SK-N-SH (cell line): Measurements from ENCODE around the gene TMEM97. TPM values are rescaled to one million over a fixed set of nuclear protein-coding genes. Genes with fewer than 3 reads are reported as not detected.

Experiments
- CTCF ChIA-PET: fragments of 300-600, 350-600 bp; formaldehyde crosslinking; extraction: SDS; loops from one replicate; lab custom pipeline; 2021; lab: Yijun Ruan, JAX
- POLR2A ChIA-PET: fragments of 350-600 bp; sonication (Branson Sonifier 250); formaldehyde crosslinking; extraction: SDS; loops from one replicate; lab custom pipeline; 2020; ENCODE audit warnings: antibody characterized with exemption, inconsistent platforms; lab: Yijun Ruan, JAX
- DNase-seq: peaks from one replicate; pipeline ENCODE4 v3.0.0; 2012
- H2AFZ ChIP-seq: fragments of 200-600 bp; sonication (generic); 2 replicates; pipeline ENCODE4 v1.8.1; 2016; ENCODE audit warnings: antibody characterized with exemption, mild to moderate bottlenecking, low read depth
- H3F3A ChIP-seq: fragments of 200-600 bp; sonication (generic); replicated peaks from 2 replicates; pipeline ENCODE3; 2016; ENCODE audit warnings: antibody characterized with exemption, mild to moderate bottlenecking; ENCODE audit not compliant: insufficient read depth
- H3K27ac ChIP-seq, 2 experiments: fragments of 200-500 bp in 1 of 2; fragments of 200-600 bp in 1 of 2; sonication (Bioruptor generic) in 1 of 2; sonication (generic), shearing (Covaris generic) in 1 of 2; 2 replicates each; pipeline versions ENCODE4 v1.5.1 to v1.6.1; 2014 to 2016; ENCODE audit warnings: low read depth in 2 of 2, inconsistent platforms in 1 of 2, low read length in 1 of 2, mild to moderate bottlenecking in 1 of 2, mixed read lengths in 1 of 2
- H3K27me3 ChIP-seq: fragments of 200-600 bp; sonication (generic), shearing (Covaris generic); 2 replicates; pipeline ENCODE4 v1.6.1; 2016; ENCODE audit warnings: mixed run types; ENCODE audit not compliant: insufficient read depth
- H3K36me3 ChIP-seq, 2 experiments: fragments of 200-500 bp in 1 of 2; fragments of 200-600 bp in 1 of 2; sonication (Bioruptor generic) in 1 of 2; sonication (generic) in 1 of 2; replicated peaks in 1 of 2; 2 replicates each; pipeline versions ENCODE3 to v1.5.1; 2014 to 2016; ENCODE audit warnings: low read length in 1 of 2, mild to moderate bottlenecking in 1 of 2; ENCODE audit not compliant: insufficient read depth in 2 of 2, control insufficient read depth in 1 of 2
- H3K4me1 ChIP-seq, 2 experiments: fragments of 200-500 bp in 1 of 2; fragments of 200-600 bp in 1 of 2; sonication (Bioruptor generic) in 1 of 2; sonication (generic), shearing (Covaris generic) in 1 of 2; 2 replicates each; pipeline versions ENCODE4 v1.5.1 to v1.6.1; 2014 to 2016; ENCODE audit warnings: low read depth in 1 of 2, low read length in 1 of 2, mixed run types in 1 of 2; ENCODE audit not compliant: insufficient read depth in 2 of 2, control insufficient read depth in 1 of 2
- H3K4me2 ChIP-seq: fragments of 200-600 bp; sonication (generic), shearing (Covaris generic); 2 replicates; pipeline ENCODE4 v1.6.1; 2017; ENCODE audit warnings: mixed run types
- H3K4me3 ChIP-seq, 2 experiments: fragments of 200-500 bp in 1 of 2; fragments of 200-600 bp in 1 of 2; sonication (Bioruptor generic) in 1 of 2; sonication (generic), shearing (Covaris generic) in 1 of 2; 2 replicates each; pipeline versions ENCODE4 v1.5.1 to v1.8.1; 2014 to 2016; ENCODE audit warnings: low read depth in 2 of 2, inconsistent platforms in 1 of 2, low read length in 1 of 2, mild to moderate bottlenecking in 1 of 2, mixed read lengths in 1 of 2, moderate library complexity in 1 of 2
- H3K79me2 ChIP-seq: fragments of 200-600 bp; sonication (generic); 2 replicates; pipeline ENCODE4 v1.8.1; 2017; ENCODE audit warnings: mild to moderate bottlenecking; ENCODE audit not compliant: insufficient read depth
- H3K9ac ChIP-seq: fragments of 200-600 bp; sonication (generic); 2 replicates; pipeline ENCODE4 v1.6.1; 2017; ENCODE audit warnings: mixed run types
- H3K9me2 ChIP-seq: fragments of 200-600 bp; sonication (generic); 2 replicates; pipeline ENCODE4 v1.6.1; 2017; ENCODE audit warnings: mixed run types
- H3K9me3 ChIP-seq: fragments of 200-600 bp; sonication (generic); 2 replicates; pipeline ENCODE4 v1.6.1; 2017; ENCODE audit warnings: mixed run types, mild to moderate bottlenecking, moderate library complexity
- H4K20me1 ChIP-seq: fragments of 200-600 bp; sonication (generic); 2 replicates; pipeline ENCODE4 v1.6.1; 2017; ENCODE audit warnings: mild to moderate bottlenecking, mixed run types; ENCODE audit not compliant: insufficient read depth
- CHD2 ChIP-seq: fragments of 150-350 bp; IDR thresholded peaks from 2 replicates; pipeline ENCODE4 v1.6.1; 2018; ENCODE audit warnings: low read length; ENCODE audit not compliant: partially characterized antibody
- CTCF ChIP-seq: fragments of 200-600 bp; sonication (generic); IDR thresholded peaks from 2 replicates; pipeline ENCODE4 v1.6.1; 2017; ENCODE audit warnings: antibody characterized with exemption, mild to moderate bottlenecking, moderate library complexity
- ELF1 ChIP-seq: IDR thresholded peaks from 2 replicates; pipeline ENCODE4 v1.4.0; 2012
- EZH2phosphoT487 ChIP-seq: fragments of 200-600 bp; sonication (generic); IDR thresholded peaks from 2 replicates; pipeline ENCODE4 v1.6.1; 2017; ENCODE audit warnings: low read depth, mixed run types, mild to moderate bottlenecking, antibody characterized with exemption, moderate library complexity, borderline replicate concordance
- FOXJ3 ChIP-seq: sonication (generic); formaldehyde crosslinking; IDR thresholded peaks from 2 replicates; pipeline ENCODE4 v1.5.1; 2020; ENCODE audit warnings: mild to moderate bottlenecking, missing genetic modification reagents
- FOXM1 ChIP-seq: IDR thresholded peaks from 2 replicates; pipeline ENCODE4 v1.4.0; 2012; ENCODE audit warnings: low read depth, mild to moderate bottlenecking
- GABPA ChIP-seq: IDR thresholded peaks from 2 replicates; pipeline ENCODE4 v1.4.0; 2012; ENCODE audit warnings: low read depth, mild to moderate bottlenecking
- GATA2 ChIP-seq: sonication (generic); formaldehyde crosslinking; IDR thresholded peaks from 2 replicates; pipeline ENCODE4 v1.5.0; 2020; ENCODE audit warnings: mild to moderate bottlenecking, missing genetic modification reagents
- IRF3 ChIP-seq: fragments of 150-350 bp; IDR thresholded peaks from 2 replicates; pipeline ENCODE4 v1.6.1; 2016; ENCODE audit warnings: mild to moderate bottlenecking, low read depth, low read length
- MAX ChIP-seq: IDR thresholded peaks from 2 replicates; pipeline ENCODE4 v1.4.0; 2012; ENCODE audit warnings: low read depth
- MXI1 ChIP-seq: IDR thresholded peaks from 2 replicates; pipeline ENCODE4 v1.6.1; 2012; ENCODE audit warnings: mild to moderate bottlenecking, low read depth, low read length, improper control_type of control experiment
- NRF1 ChIP-seq: IDR thresholded peaks from 2 replicates; pipeline ENCODE4 v1.6.1; 2012; ENCODE audit warnings: low read depth, mild to moderate bottlenecking, low read length
- PBX3 ChIP-seq: IDR thresholded peaks from 2 replicates; pipeline ENCODE4; 2012
- POLR2AphosphoS5 ChIP-seq: IDR thresholded peaks from 2 replicates; pipeline ENCODE4 v1.6.1; 2012; ENCODE audit warnings: low read depth, low read length
- RCOR1 ChIP-seq: fragments of 150-350 bp; IDR thresholded peaks from 2 replicates; pipeline ENCODE4 v1.6.1; 2017; ENCODE audit warnings: antibody characterized with exemption, low read length
- RFX5 ChIP-seq: IDR thresholded peaks from 2 replicates; pipeline ENCODE4 v1.6.1; 2012; ENCODE audit warnings: mild to moderate bottlenecking, improper control_type of control experiment, low read length
- SIN3A ChIP-seq: IDR thresholded peaks from 2 replicates; pipeline ENCODE4 v1.6.1; 2012; ENCODE audit warnings: low read depth, mild to moderate bottlenecking, low read length, moderate library complexity, borderline replicate concordance
- TAF1 ChIP-seq: IDR thresholded peaks from 2 replicates; pipeline ENCODE4 v1.6.1; 2012; ENCODE audit warnings: low read depth, mild to moderate bottlenecking, low read length, moderate library complexity, borderline replicate concordance
- TCF12 ChIP-seq: IDR thresholded peaks from 2 replicates; pipeline ENCODE4 v1.4.0; 2012
- USF2 ChIP-seq: fragments of 150-350 bp; IDR thresholded peaks from 2 replicates; pipeline ENCODE4 v1.6.1; 2017; ENCODE audit warnings: antibody characterized with exemption, low read length, low read depth, borderline replicate concordance
- YY1 ChIP-seq: IDR thresholded peaks from 2 replicates; pipeline ENCODE4 v1.4.0; 2012; ENCODE audit warnings: low read depth, mild to moderate bottlenecking
- ZBTB33 ChIP-seq: IDR thresholded peaks from 2 replicates; pipeline ENCODE4 v1.4.0; 2012; ENCODE audit warnings: low read depth, borderline replicate concordance
- WGBS: methylation state at CpG from one replicate; pipeline ENCODE4 v1.1.6; 2017; ENCODE audit warnings: low lambda C conversion rate; 5-methylcytosine and 5-hydroxymethylcytosine counted together
- polyA plus RNA-seq, 3 experiments: library from polyadenylated mRNA; depleted of rRNA; stranded (reverse); fragments of >200 nt; gene quantifications; 2 replicates each; pipeline ENCODE4 v1.2.3, GENCODE V29; 2012

Gene TMEM97
- polyA plus RNA-seq, 1 of the 3 experiments (the other 2 are of a cell fraction): 8.6 TPM

GRCh38 chr17:28335201-28335958, 16.4 kb downstream of the TMEM97 start, which contains the start of the genes IFT20 and TNFAIP1:
IFT20 (minus strand) TSS chr17:28335472; CDS start chr17:28331985, 3,487 bp downstream.
TNFAIP1 (plus strand) TSS chr17:28335761; CDS start chr17:28339522, 3,761 bp downstream.
- Histone ChIP-seq H3K36me3 (peaks cover 12 to 28% of the 10 kb centered on the region in 2 experiments), H4K20me1 (peaks cover 33% of the 10 kb centered on the region; the same call in 1 of the 2 replicates), H2AFZ (peak within 1 kb of the TSS; percentile 57; the same call in 1 of the 2 replicates), H3K27me3 (no peaks in the 10 kb centered on the region), H3F3A (peaks cover 19% of the 10 kb centered on the region), H3K9me3 (no peaks in the 10 kb centered on the region), H3K79me2 (peaks cover 89% of the 10 kb centered on the region), H3K9ac (peak within 1 kb of the TSS; percentile 90), H3K4me1 (peaks cover 11 to 21% of the 10 kb centered on the region in 2 experiments; a peak in 3 of 4 replicates), H3K4me3 (peak within 1 kb of the TSS; percentile 78 to 91), H3K27ac (peak within 1 kb of the TSS; percentile 85 to 89), H3K9me2 (no peaks in the 10 kb centered on the region), H3K4me2 (peak within 1 kb of the TSS; percentile 87)
- WGBS: 0% methylated on average over 32 of the region's 62 CpGs
- peak; percentile 95 for DNase-seq
- CTCF ChIA-PET: interaction anchor here (0.7 to 3.8 kb wide), 14 partner anchors 10 to 579 kb away, joined by 3 to 19 read pairs (median 4); partner anchors contain the start of genes LYRM9, POLDIP2 and VTN
- TF ChIP-seq PBX3: no peak; the same call in 1 of the 2 replicates
- peak; percentile 80; the same call in 1 of the 2 replicates for TF ChIP-seq FOXJ3 (CRISPR knock-in tag)
- no peak for TF ChIP-seq IRF3
- TF ChIP-seq RFX5: no peak
- peak; percentile 82; the same call in 1 of the 2 replicates for TF ChIP-seq SIN3A
- TF ChIP-seq TAF1: peak; percentile 38
- peak; percentile 83 for TF ChIP-seq ELF1
- TF ChIP-seq FOXM1: no peak
- peak; percentile 42; the same call in 1 of the 2 replicates for TF ChIP-seq TCF12
- no peak for TF ChIP-seq USF2
- TF ChIP-seq CHD2: peak; percentile 95
- no peak for TF ChIP-seq RCOR1
- TF ChIP-seq MXI1: peak; percentile 94
- peak; percentile 22; the same call in 1 of the 2 replicates for TF ChIP-seq NRF1
- TF ChIP-seq CTCF: no peak
- TF ChIP-seq ZBTB33: 0 out of 2 replicates have a peak, but pooled peaks have one; percentile 32
- no peak for TF ChIP-seq EZH2phosphoT487
- peak; percentile 40; the same call in 1 of the 2 replicates for TF ChIP-seq MAX
- peak; percentile 75 for TF ChIP-seq POLR2AphosphoS5
- TF ChIP-seq GABPA: peak; percentile 97
- TF ChIP-seq YY1: peak; percentile 70; the same call in 1 of the 2 replicates
- no peak for TF ChIP-seq GATA2 (CRISPR knock-in tag)
- POLR2A ChIA-PET: interaction anchor here (0.9 to 2.3 kb wide), 11 partner anchors 9 to 384 kb away, joined by 3 to 25 read pairs (median 8); partner anchors contain the start of genes POLDIP2, RPL23A, SARM1 and SLC46A1
